Activated CD4-positive, alpha-beta T cell treated with anti-CD3 and anti-CD28 coated beads for 36 hours (primary cell): ENCODE measurements around the gene OR4A5. TPM values are rescaled to one million over a fixed set of nuclear protein-coding genes. Genes with fewer than 3 reads are reported as not detected.
"Not testable (repeated sequence)": the region's sequence is repeated elsewhere in the genome, so short reads cannot be mapped to it uniquely, and the experiment has no call there.

Source experiments
- ATAC-seq: fragments of 200-7000 bp; cut with Tn5 transposase; one replicate; pipeline ENCODE4 v1.10.0; 2021; ENCODE audit warnings: mild to moderate bottlenecking, moderate library complexity
- CTCF ChIA-PET: fragments of 350-600 bp; sonication (Branson Sonifier 250); formaldehyde crosslinking; loops from one replicate; lab custom pipeline; 2021; ENCODE audit warnings: antibody characterized with exemption; lab: Charles Lee
- POLR2A ChIA-PET: fragments of 350-600 bp; sonication (Branson Sonifier 250); formaldehyde crosslinking; loops from one replicate; lab custom pipeline; 2021; ENCODE audit warnings: antibody characterized with exemption, inconsistent platforms; lab: Charles Lee
- DNase-seq: peaks from one replicate; pipeline ENCODE4 v3.0.0-alpha.2; 2020
- H3K27ac Mint-ChIP-seq: one replicate; pipeline ENCODE4 v1.8.0; 2021; ENCODE audit warnings: mixed read lengths
- H3K27me3 Mint-ChIP-seq: one replicate; pipeline ENCODE4 v1.8.0; 2021; ENCODE audit warnings: mixed read lengths
- H3K36me3 Mint-ChIP-seq: one replicate; pipeline ENCODE4 v1.8.0; 2021; ENCODE audit warnings: low read depth, mixed read lengths
- H3K4me1 Mint-ChIP-seq: one replicate; pipeline ENCODE4 v1.8.0; 2021; ENCODE audit warnings: mixed read lengths
- H3K4me3 Mint-ChIP-seq: one replicate; pipeline ENCODE4 v1.8.0; 2021; ENCODE audit warnings: mild to moderate bottlenecking, moderate library complexity, mixed read lengths
- H3K9me3 Mint-ChIP-seq: one replicate; pipeline ENCODE4 v1.8.0; 2021; ENCODE audit warnings: low read depth, mixed read lengths
- intact Hi-C, 2 experiments: fragments of 100-400 bp; cut with DNase I in 1 of 2; cut with micrococcal nuclease in 1 of 2; formaldehyde crosslinking; loops; one replicate each; pipeline versions ENCODE4 v1.14.2 to v1.15.1; 2022 to 2024; cut with DNase I, micrococcal nuclease
- total RNA-seq, 2 experiments: library from RNA; stranded (reverse); gene quantifications; one replicate each; pipeline ENCODE4 v1.2.3, GENCODE V29; 2021

Gene OR4A5
- not detected for total RNA-seq

DNA sequence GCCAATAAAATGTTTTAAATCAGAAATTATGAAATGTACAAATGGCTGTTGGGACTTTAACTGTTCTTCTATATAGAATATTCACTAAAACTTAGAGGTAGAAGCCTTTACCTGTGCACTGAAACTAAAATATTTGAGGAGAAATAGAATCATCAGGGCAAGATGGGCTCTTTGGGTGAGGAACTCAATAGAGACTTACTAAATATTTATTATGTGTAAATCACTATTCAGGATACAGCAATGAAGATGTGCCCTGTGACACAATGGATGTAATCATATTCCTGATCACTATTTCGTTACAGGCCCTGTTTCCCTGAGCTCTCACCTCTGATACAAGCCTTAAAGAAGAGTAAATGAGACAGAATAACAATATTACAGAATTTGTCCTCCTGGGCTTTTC, at the start of gene OR4A5:
Gene OR4A5, plus strand, starts transcription at position 301 of the 400 bp plus-strand sequence. Its CDS starts 53 bp downstream, at position 354.
- ATAC-seq, H3K27me3 Mint-ChIP-seq, H3K36me3 Mint-ChIP-seq, H3K27ac Mint-ChIP-seq, intact Hi-C loops, H3K4me3 Mint-ChIP-seq, H3K4me1 Mint-ChIP-seq, CTCF ChIA-PET, DNase-seq, POLR2A ChIA-PET: not testable (repeated sequence)
- peaks cover 34% of the 10 kb centered on the region for H3K9me3 Mint-ChIP-seq

DNA sequence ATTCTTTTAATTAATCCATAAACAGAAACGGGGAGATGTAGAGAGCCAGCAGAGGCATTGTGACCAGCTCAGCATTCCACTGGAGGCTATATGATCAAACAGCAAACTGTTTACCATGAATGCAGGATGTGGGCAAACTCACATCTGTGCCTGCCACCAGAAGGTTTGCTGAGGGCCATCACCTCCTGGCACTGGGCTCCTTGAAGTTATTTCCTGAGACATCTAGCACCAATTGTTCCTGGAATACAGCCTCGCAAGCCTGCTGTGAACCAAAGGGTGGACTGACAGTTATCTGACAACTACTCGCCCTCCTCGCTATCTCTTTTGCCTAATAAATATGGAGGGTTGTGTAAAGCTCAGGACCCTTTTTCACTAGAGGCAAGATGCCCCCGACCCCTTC, 13.5 kb downstream of the OR4A5 start:
- DNase-seq, H3K27me3 Mint-ChIP-seq, ATAC-seq, H3K27ac Mint-ChIP-seq, H3K4me1 Mint-ChIP-seq, CTCF ChIA-PET, intact Hi-C loops, H3K36me3 Mint-ChIP-seq, POLR2A ChIA-PET, H3K4me3 Mint-ChIP-seq: not testable (repeated sequence)
- H3K9me3 Mint-ChIP-seq: peaks cover 18% of the 10 kb centered on the region

Other genes with a start within 250 kb of the OR4A5 start
- not detected for gene OR4C46, start 102.8 kb upstream of the OR4A5 start, total RNA-seq